Osteoblast (primary cell): Measurements from ENCODE around the gene RGS14. TPM values are rescaled to one million over a fixed set of nuclear protein-coding genes. Genes with fewer than 3 reads are reported as not detected.
A peak's percentile ranks its signal among the peaks of the same experiment; 100 is the strongest.

Experiments used
- DNase-seq: peaks from one replicate; pipeline ENCODE4 v3.0.0; 2011; ENCODE audit warnings: low spot score, mixed read lengths; ENCODE audit not compliant: insufficient read length; ENCODE audit errors: missing footprints
- H2AFZ ChIP-seq: 2 replicates; pipeline ENCODE4 v1.6.0; 2011; ENCODE audit warnings: mild to moderate bottlenecking, low read length
- H3K27ac ChIP-seq: 2 replicates; pipeline ENCODE4 v1.5.1; 2011; ENCODE audit warnings: mild to moderate bottlenecking, low read depth, low read length, moderate library complexity
- H3K27me3 ChIP-seq: 2 replicates; pipeline ENCODE4 v1.6.0; 2012; ENCODE audit warnings: mild to moderate bottlenecking, control low read depth, inconsistent platforms, low read length, moderate library complexity; ENCODE audit not compliant: insufficient read depth
- H3K36me3 ChIP-seq: 2 replicates; pipeline ENCODE4 v1.5.1; 2011; ENCODE audit warnings: mild to moderate bottlenecking, low read length, control low read depth, moderate library complexity; ENCODE audit not compliant: insufficient read depth
- H3K4me1 ChIP-seq: 2 replicates; pipeline ENCODE4 v1.5.1; 2011; ENCODE audit warnings: mild to moderate bottlenecking, low read length, control low read depth, moderate library complexity; ENCODE audit not compliant: insufficient read depth
- H3K4me2 ChIP-seq: 2 replicates; pipeline ENCODE4 v1.6.0; 2011; ENCODE audit warnings: mild to moderate bottlenecking, low read length; ENCODE audit not compliant: insufficient read depth
- H3K4me3 ChIP-seq: fragments of 200-600 bp; sonication (generic); 3 replicates; pipeline ENCODE4 v1.5.1; 2012; ENCODE audit warnings: mild to moderate bottlenecking, low read length, inconsistent platforms; ENCODE audit not compliant: insufficient read depth
- H3K79me2 ChIP-seq: 2 replicates; pipeline ENCODE4 v1.6.0; 2012; ENCODE audit warnings: mild to moderate bottlenecking, low read length, control low read depth, inconsistent platforms; ENCODE audit not compliant: insufficient read depth
- H3K9me3 ChIP-seq: 2 replicates; pipeline ENCODE4 v1.5.1; 2011; ENCODE audit warnings: low read depth, low read length, control low read depth
- H4K20me1 ChIP-seq: 2 replicates; pipeline ENCODE4 v1.6.0; 2012; ENCODE audit warnings: mild to moderate bottlenecking, low read length, control low read depth; ENCODE audit not compliant: insufficient read depth
- total RNA-seq: library from RNA; depleted of rRNA; stranded (reverse); fragments of >200 nt; gene quantifications from 2 replicates; pipeline ENCODE4 v1.2.3, GENCODE V29; 2012
- TF ChIP-seq, protein P1 (sequence below): IDR thresholded peaks from 2 replicates; pipeline ENCODE4 v1.5.1; 2011; ENCODE audit warnings: mild to moderate bottlenecking, low read depth, low read length, moderate library complexity; ENCODE audit errors: extremely low read depth

RGS14 gene
- total RNA-seq, 1 donor: 9.4 TPM

DNA sequence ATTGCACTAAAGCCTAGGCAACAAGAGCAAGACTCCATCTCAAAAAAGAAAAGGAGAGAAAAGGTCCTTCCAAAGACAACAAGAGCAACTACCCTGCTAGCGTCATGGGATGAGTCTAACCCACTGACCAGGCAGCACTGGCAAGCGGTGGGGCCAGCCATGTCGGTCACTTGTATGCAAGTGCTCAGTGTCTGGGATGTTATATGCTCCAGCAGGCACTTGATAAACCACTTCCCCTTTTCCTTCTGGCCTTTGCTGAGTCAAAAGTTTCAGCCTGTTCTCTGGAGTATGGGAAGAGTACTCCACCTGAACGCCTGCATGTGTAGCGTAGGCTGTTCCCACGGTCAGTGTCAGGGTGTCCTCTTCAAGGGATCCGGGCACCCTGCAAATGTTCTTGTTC, 36.8 kb upstream of the RGS14 start:
- H4K20me1 ChIP-seq: peaks cover 12% of the 10 kb centered on the region
- H3K27ac ChIP-seq: no peak overlapping the region
- H3K4me3 ChIP-seq: no peak overlapping the region
- no peaks in the 10 kb centered on the region for H3K9me3 ChIP-seq
- no peak overlapping the region for H3K4me2 ChIP-seq
- TF ChIP-seq, protein P1, sequence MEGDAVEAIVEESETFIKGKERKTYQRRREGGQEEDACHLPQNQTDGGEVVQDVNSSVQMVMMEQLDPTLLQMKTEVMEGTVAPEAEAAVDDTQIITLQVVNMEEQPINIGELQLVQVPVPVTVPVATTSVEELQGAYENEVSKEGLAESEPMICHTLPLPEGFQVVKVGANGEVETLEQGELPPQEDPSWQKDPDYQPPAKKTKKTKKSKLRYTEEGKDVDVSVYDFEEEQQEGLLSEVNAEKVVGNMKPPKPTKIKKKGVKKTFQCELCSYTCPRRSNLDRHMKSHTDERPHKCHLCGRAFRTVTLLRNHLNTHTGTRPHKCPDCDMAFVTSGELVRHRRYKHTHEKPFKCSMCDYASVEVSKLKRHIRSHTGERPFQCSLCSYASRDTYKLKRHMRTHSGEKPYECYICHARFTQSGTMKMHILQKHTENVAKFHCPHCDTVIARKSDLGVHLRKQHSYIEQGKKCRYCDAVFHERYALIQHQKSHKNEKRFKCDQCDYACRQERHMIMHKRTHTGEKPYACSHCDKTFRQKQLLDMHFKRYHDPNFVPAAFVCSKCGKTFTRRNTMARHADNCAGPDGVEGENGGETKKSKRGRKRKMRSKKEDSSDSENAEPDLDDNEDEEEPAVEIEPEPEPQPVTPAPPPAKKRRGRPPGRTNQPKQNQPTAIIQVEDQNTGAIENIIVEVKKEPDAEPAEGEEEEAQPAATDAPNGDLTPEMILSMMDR: no peak
- peaks cover 2% of the 10 kb centered on the region for H3K4me1 ChIP-seq
- H3K27me3 ChIP-seq: no peaks in the 10 kb centered on the region
- peaks cover 2% of the 10 kb centered on the region for H3K79me2 ChIP-seq
- H2AFZ ChIP-seq: no peak overlapping the region
- DNase-seq: peak; percentile 31
- H3K36me3 ChIP-seq: no peaks in the 10 kb centered on the region

DNA sequence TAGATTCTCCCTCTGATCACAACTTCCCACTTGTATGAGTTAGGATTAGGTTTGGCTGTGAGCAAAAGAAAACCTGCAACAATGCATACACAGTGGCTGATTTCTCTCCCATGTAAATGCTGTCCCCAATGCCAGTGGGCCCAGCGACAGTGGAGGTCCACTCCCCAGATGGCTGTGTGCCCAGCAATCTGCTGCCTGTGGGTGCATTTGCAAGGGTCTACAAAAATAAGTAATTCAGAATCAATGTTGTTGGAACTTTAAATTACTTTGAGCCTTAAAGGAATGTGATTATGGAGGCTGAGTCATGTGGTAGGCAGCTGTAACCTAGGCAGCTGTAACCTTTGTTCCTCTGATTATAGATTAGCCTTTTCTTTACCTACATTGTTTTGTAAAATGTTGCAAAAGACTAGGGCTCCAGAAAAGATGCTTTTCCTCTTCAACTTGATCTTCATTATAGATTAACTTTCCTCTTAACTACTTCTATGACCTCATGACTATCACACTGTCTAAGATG, 31.8 kb upstream of the RGS14 start:
- no peaks in the 10 kb centered on the region for H3K9me3 ChIP-seq
- DNase-seq: peak; percentile 61
- H3K27ac ChIP-seq: no peak overlapping the region
- H3K27me3 ChIP-seq: no peaks in the 10 kb centered on the region
- H4K20me1 ChIP-seq: no peaks in the 10 kb centered on the region
- TF ChIP-seq, protein P1: no peak
- H3K4me3 ChIP-seq: no peak overlapping the region
- peaks cover 2% of the 10 kb centered on the region for H3K79me2 ChIP-seq
- H3K4me1 ChIP-seq: peaks cover 19% of the 10 kb centered on the region
- H3K36me3 ChIP-seq: peaks cover 6% of the 10 kb centered on the region
- H3K4me2 ChIP-seq: no peak overlapping the region
- no peak overlapping the region for H2AFZ ChIP-seq

DNA sequence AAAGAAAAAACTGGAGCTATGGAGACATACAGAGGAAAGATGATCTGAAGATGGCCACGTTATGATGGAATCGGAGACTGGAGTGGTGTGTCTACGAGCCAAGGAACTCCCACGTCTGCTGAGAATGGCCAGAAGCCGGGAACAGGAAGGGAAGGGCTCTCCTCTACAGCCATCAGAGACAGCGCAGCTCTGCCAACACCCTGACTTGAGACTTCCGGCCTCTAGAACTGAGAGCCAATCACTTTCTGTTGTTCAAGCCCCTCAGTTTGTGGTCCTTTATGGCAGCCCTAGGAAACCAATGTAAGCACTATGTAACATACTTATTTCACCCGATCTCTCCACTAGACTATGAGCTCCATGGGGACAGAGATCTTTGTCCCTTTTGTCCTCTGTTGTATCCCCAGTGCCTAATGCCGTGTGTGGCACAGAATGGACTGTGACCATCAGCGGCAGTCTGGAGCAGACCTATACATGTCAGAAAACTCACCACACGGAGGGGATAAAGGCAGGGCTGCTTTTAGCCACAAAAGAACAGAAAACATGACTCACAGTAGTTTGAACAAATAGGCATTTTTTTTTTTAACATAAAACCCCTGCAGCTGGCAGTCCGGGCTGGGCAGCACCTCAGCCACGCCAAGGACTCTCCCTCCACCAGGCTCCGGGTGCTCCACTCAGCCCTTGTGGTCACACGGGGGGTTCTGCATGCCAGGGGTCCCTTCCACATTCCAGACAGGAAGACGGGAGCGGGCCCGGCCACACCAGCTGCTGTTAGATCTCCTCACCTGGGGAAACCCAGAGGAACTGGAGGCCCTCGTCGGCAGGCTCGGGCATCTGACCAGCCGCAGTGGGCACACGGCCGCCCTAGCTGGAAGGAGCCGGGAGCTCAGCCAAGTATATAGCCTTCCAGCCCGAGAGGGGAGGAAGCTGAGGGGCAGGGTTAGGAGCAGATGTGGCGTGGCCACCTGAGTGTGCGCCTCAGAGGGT, 29.9 kb upstream of the RGS14 start:
- peak overlapping the region; percentile 47 for H3K4me3 ChIP-seq
- no peaks in the 10 kb centered on the region for H3K9me3 ChIP-seq
- TF ChIP-seq, protein P1: peak; percentile 12
- DNase-seq: peak; percentile 95
- peaks cover 11% of the 10 kb centered on the region for H3K36me3 ChIP-seq
- peak overlapping the region; percentile 84 for H2AFZ ChIP-seq
- H3K4me2 ChIP-seq: peak overlapping the region; percentile 76
- peaks cover 3% of the 10 kb centered on the region for H3K79me2 ChIP-seq
- peaks cover 19% of the 10 kb centered on the region for H3K4me1 ChIP-seq
- peaks cover under 1% of the 10 kb centered on the region for H4K20me1 ChIP-seq
- H3K27ac ChIP-seq: peak overlapping the region; percentile 83
- no peaks in the 10 kb centered on the region for H3K27me3 ChIP-seq
